HG02763 (cell line): ENCODE results near the gene SIGLEC1.

Experiments
- ATAC-seq: cut with Tn5 transposase; IDR thresholded peaks from one replicate; pipeline ENCODE4 v1.9.1; 2021; ENCODE audit warnings: mild to moderate bottlenecking, moderate library complexity; ENCODE audit not compliant: unreplicated experiment

The SIGLEC1 gene

GRCh38 chr20:3681352-3681930 lies 31.0 kb downstream of the SIGLEC1 start:
- ATAC-seq, result no peak

GRCh38 chr20:3680701-3681351 lies 31.6 kb downstream of the SIGLEC1 start:
- no peak for ATAC-seq

GRCh38 chr20:3679749-3680700 lies 32.4 kb downstream of the SIGLEC1 start:
- no peak for ATAC-seq

GRCh38 chr20:3678856-3679720 lies 33.3 kb downstream of the SIGLEC1 start:
- no peak for ATAC-seq

GRCh38 chr20:3678198-3678597 lies 34.2 kb downstream of the SIGLEC1 start:
- no peak for ATAC-seq

- no peak for ATAC-seq
Measured at GRCh38 chr20:3677733-3678132, 34.7 kb downstream of the SIGLEC1 start.

- no peak for ATAC-seq
Measured at GRCh38 chr20:3674995-3675900, 37.2 kb downstream of the SIGLEC1 start.

- no peak for ATAC-seq
Measured at GRCh38 chr20:3674447-3674846, 38.0 kb downstream of the SIGLEC1 start.

- ATAC-seq, result no peak
Measured at GRCh38 chr20:3673221-3674070, 39.0 kb downstream of the SIGLEC1 start.

GRCh38 chr20:3672547-3673171 lies 39.7 kb downstream of the SIGLEC1 start:
- no peak for ATAC-seq

GRCh38 chr20:3671986-3672546 lies 40.3 kb downstream of the SIGLEC1 start:
- no peak for ATAC-seq

- no peak for ATAC-seq
Measured at GRCh38 chr20:3670945-3671344, 41.5 kb downstream of the SIGLEC1 start.

- ATAC-seq, result no peak
Measured at GRCh38 chr20:3670511-3670910, 41.9 kb downstream of the SIGLEC1 start.

- ATAC-seq, result no peak
Measured at GRCh38 chr20:3669710-3670367, 42.6 kb downstream of the SIGLEC1 start.

GRCh38 chr20:3667434-3668037 lies 44.9 kb downstream of the SIGLEC1 start:
- no peak for ATAC-seq

GRCh38 chr20:3663858-3664257 lies 48.5 kb downstream of the SIGLEC1 start:
- no peak for ATAC-seq

- ATAC-seq, result no peak
Measured at GRCh38 chr20:3663031-3663701, 49.2 kb downstream of the SIGLEC1 start, which contains the start of gene GFRA4. GFRA4 (minus strand) TSS chr20:3663399; CDS start chr20:3663399, 0 bp downstream.
